GM18870 (cell line): Measurements from ENCODE around the gene LIPC.

Experiments used
- ATAC-seq: cut with Tn5 transposase; IDR thresholded peaks from one replicate; pipeline ENCODE4 v1.9.1; 2021; ENCODE audit warnings: moderate library complexity; ENCODE audit not compliant: unreplicated experiment

The LIPC gene

GRCh38 chr15:58453931-58454793, 22.4 kb downstream of the LIPC start:
- peak; percentile 40 for ATAC-seq

- ATAC-seq = no peak
Observed at GRCh38 chr15:58454950-58455401, 23.2 kb downstream of the LIPC start.

- ATAC-seq = peak; percentile 67
Observed at GRCh38 chr15:58457466-58457965, 25.7 kb downstream of the LIPC start.

GRCh38 chr15:58458076-58458475, 26.3 kb downstream of the LIPC start:
- no peak for ATAC-seq

GRCh38 chr15:58459045-58459444, 27.3 kb downstream of the LIPC start:
- no peak for ATAC-seq

- no peak for ATAC-seq
Observed at GRCh38 chr15:58459560-58459959, 27.8 kb downstream of the LIPC start.

- no peak for ATAC-seq
Observed at GRCh38 chr15:58460116-58460790, 28.5 kb downstream of the LIPC start.

- no peak for ATAC-seq
Observed at GRCh38 chr15:58460872-58461271, 29.1 kb downstream of the LIPC start.

- no peak for ATAC-seq
Observed at GRCh38 chr15:58462547-58462946, 30.8 kb downstream of the LIPC start.

- no peak for ATAC-seq
Observed at GRCh38 chr15:58462973-58463663, 31.3 kb downstream of the LIPC start.

- no peak for ATAC-seq
Observed at GRCh38 chr15:58463815-58464650, 32.2 kb downstream of the LIPC start.

- no peak for ATAC-seq
Observed at GRCh38 chr15:58465070-58465469, 33.3 kb downstream of the LIPC start.

- ATAC-seq = no peak
Observed at GRCh38 chr15:58465866-58466517, 34.2 kb downstream of the LIPC start.

- ATAC-seq = no peak
Observed at GRCh38 chr15:58466566-58466965, 34.8 kb downstream of the LIPC start.

- ATAC-seq = no peak
Observed at GRCh38 chr15:58467121-58467721, 35.4 kb downstream of the LIPC start.

GRCh38 chr15:58467722-58468423, 36.1 kb downstream of the LIPC start:
- ATAC-seq = no peak

- ATAC-seq = no peak
Observed at GRCh38 chr15:58469432-58470353, 37.9 kb downstream of the LIPC start.

GRCh38 chr15:58471348-58471747, 39.6 kb downstream of the LIPC start:
- no peak for ATAC-seq
